Cardiac fibroblast (primary cell): ENCODE results near the gene TCOF1.

Experiments used
- DNase-seq, 2 donors: peaks; one replicate each; pipeline versions ENCODE4 v3.0.0 to v3.0.0-alpha.2; 2010; ENCODE audit warnings: low read depth in 2 of 2
- H3K4me3 ChIP-seq, 2 donors: replicated peaks in 1 of 2; 1 replicate in 1 of 2; 2 replicates in 1 of 2; pipeline ENCODE4 v1.5.1; 2011; ENCODE audit warnings: low read depth in 2 of 2, low read length in 2 of 2, mild to moderate bottlenecking in 2 of 2, moderate library complexity in 1 of 2
- TF ChIP-seq, protein P1 (sequence below): IDR thresholded peaks from one replicate; pipeline ENCODE4 v1.5.1; 2011; ENCODE audit warnings: low read depth, mild to moderate bottlenecking, low read length, inconsistent platforms

TCOF1 gene

DNA sequence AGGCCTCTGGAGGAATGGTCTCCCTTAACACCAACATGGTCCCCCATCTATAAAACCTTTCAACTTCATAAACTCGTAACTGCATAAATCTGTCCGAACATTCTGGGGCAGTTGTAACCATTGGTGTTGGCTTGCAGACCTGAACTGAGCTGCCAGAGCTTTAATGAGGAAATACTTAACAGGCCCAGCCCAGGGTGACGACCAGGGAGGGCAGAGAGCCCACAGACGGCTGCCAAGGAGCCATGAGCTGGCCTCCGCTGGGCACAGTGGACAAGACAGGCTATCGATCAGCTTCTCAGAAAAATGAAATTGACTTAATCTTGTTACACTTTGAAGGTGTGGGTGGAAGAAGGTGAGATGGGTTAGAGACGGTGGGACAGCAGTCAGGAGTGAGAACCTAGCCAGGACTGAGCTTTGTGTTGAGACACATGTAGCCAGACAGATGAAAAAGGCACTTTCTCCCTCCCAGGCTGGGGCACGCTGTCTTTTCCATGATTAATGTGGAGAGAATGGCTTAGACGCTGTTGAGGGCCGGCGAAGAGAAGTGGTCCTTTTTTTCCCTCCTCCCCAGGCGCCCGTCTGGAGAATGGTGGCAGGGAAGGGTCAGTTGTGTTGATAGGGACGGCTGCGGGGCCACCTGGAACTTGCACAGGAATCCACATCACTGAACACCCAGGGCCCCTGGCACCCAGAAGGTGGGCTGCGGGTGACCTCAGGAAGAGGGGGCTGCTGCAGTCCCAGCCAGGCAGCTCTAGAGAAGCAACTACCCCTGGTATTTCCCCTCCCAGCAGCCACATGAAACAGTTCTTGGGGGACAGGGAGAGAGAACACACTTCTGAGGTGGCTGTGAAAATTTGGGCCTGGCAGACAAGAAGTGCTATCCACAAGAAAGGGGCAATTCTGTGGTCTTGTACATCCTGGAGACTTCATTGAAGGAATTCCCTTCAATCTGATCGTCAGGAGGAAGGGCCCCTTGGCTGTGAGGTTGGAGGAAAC lies 27.3 kb upstream of the TCOF1 start:
- no peak overlapping the region for H3K4me3 ChIP-seq
- no peak for DNase-seq

DNA sequence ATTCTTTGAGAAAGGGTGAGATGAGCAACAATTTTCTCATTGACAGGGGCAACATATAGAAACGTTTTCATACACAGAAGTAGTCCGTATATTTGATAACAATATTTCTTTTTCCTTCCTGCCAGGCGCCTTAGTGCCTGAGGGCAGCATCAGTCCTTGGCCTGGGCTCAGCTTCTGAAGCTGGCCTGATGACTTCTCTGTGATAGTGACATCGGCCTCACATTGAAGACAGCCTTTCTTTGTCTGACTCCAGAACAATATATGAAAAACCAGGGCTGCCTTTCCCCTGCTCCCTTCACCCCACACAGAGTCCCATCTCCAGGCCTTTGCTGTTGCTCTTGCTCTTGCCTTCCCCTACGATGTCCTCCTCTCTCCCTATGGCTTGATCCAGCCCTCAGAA lies 24.1 kb upstream of the TCOF1 start:
- TF ChIP-seq, protein P1, sequence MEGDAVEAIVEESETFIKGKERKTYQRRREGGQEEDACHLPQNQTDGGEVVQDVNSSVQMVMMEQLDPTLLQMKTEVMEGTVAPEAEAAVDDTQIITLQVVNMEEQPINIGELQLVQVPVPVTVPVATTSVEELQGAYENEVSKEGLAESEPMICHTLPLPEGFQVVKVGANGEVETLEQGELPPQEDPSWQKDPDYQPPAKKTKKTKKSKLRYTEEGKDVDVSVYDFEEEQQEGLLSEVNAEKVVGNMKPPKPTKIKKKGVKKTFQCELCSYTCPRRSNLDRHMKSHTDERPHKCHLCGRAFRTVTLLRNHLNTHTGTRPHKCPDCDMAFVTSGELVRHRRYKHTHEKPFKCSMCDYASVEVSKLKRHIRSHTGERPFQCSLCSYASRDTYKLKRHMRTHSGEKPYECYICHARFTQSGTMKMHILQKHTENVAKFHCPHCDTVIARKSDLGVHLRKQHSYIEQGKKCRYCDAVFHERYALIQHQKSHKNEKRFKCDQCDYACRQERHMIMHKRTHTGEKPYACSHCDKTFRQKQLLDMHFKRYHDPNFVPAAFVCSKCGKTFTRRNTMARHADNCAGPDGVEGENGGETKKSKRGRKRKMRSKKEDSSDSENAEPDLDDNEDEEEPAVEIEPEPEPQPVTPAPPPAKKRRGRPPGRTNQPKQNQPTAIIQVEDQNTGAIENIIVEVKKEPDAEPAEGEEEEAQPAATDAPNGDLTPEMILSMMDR = no peak
- DNase-seq = no peak
- no peak overlapping the region for H3K4me3 ChIP-seq

More for the DNA sequence above, 27.3 kb upstream of the TCOF1 start:
- TF ChIP-seq, protein P1 = no peak

DNA sequence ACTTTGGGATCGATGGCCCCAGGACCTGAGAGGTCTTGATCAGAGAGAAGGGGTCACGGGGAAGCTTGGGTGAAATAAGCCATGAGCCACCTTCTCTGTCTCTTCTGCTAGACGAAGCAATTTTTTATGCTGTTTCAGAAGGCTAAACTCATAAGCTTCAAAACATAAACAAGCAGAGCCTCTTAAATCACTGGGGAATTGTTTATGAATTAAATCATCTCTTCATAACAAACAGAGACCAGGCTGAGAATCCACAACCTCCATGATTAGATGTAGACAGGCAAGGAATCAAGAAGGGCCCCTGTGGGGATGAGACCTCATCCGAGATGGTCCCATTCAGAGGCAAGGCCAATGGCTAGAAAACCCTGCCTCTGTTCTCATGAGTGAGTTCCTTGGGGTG lies 21.7 kb upstream of the TCOF1 start:
- no peak overlapping the region for H3K4me3 ChIP-seq
- no peak for DNase-seq
- TF ChIP-seq, protein P1 = no peak

DNA sequence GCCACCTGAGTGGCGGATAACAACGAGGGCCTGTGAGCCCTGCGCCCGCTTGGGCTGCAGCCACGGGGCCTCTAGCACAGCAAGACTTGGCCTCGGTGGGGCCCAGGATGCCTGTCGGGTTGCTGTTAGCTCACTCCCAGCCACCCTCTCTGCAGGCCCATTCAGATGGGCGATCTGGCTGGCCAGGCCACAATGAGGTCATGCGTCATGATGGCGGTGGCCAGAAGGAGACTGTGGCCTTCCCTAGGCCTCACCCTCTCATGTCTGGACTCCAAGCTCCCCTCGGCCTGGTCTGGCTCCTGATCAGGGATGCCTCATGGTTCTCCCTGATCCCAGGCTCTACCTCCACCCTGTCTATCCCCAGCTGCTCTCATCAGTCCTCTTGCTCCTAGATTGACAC lies 19.0 kb upstream of the TCOF1 start:
- DNase-seq = no peak
- TF ChIP-seq, protein P1 = no peak

DNA sequence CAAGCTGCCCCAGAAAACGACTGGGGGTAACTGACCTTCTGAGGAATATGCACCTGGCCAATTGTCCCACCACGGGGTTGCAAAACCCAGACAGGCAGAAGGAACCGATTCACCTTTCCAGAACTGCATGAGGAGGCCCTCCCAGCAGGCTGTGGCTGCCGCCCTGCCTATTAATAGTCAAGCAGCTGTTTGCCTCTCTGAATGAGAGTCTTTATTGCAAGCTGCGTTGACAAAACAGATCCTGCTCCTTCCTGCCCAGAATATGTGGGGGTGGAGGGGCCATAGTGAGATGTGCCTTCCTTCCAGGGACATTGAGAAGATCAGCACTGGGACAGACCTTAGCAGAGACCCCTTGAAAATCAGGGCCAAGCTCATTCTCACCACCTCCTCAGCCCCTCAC lies 18.3 kb upstream of the TCOF1 start:
- no peak for DNase-seq
- TF ChIP-seq, protein P1 = no peak
- H3K4me3 ChIP-seq = no peak overlapping the region

More for the DNA sequence above, 19.0 kb upstream of the TCOF1 start:
- no peak overlapping the region for H3K4me3 ChIP-seq

DNA sequence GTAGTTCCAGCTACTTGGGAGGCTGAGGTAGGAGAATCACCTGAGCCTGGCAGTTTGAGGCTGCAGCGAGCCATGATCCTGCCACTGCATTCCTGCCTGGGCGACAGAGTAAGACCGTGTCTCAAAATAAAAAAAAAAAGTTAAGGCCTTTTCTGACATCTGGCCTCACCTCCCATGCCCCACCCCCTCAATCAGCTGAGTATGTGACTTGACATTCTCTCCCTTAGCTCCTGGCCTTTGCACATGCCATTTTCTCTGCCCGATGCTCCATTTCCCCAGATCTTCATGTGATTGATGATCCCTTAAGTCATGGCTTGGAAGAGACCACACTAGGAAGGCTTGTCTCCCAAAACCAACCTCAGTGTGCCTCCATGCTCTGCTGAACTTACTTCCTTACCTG lies 17.7 kb upstream of the TCOF1 start:
- H3K4me3 ChIP-seq = no peak overlapping the region
- TF ChIP-seq, protein P1 = no peak
- DNase-seq = no peak
